ENCODE measurements around the gene CACNA1I. TPM values are rescaled to one million over a fixed set of nuclear protein-coding genes. Genes with fewer than 3 reads are reported as not detected.
A peak's percentile ranks its signal among the peaks of the same experiment; 100 is the strongest.

Gene CACNA1I
- total and polyA plus RNA-seq, 2 donors (not counting 3 experiments of a cell fraction or from before 2014, with no cell fraction given), result not detected

GRCh38 chr22:39530692-39531331, 39.7 kb upstream of the CACNA1I start:
- dilution Hi-C loops (cut with MboI; ENCODE audit: extremely low pct_ligation_motif_present, low sequenced_read_pairs), result no loop called here

More at GRCh38 chr22:39530692-39531331, 39.7 kb upstream of the CACNA1I start:
- DNase-seq (ENCODE audit: low read depth, low spot score) (peak; percentile 36), FAIRE-seq (peak; percentile 49)
- ChIA-PET POLR2A (no interaction called here), CTCF (interaction anchor here (0.7 to 6.4 kb wide), 7 partner anchors 15 to 511 kb away, joined by 3 to 197 read pairs (median 19); no protein-coding TSS in a partner anchor)
- H3K9me3 ChIP-seq (replicated peaks; ENCODE audit: control insufficient read depth, insufficient read depth, low read length), result no peaks in the 10 kb centered on the region
- no peaks in the 10 kb centered on the region for H3K9me1 ChIP-seq (replicated peaks; ENCODE audit: control insufficient read depth, extremely low read depth, insufficient read depth, low read length)
- H3K79me2 ChIP-seq (ENCODE audit: control insufficient read depth, insufficient read depth, low read length), result peaks cover 40% of the 10 kb centered on the region
- no peak overlapping the region for H3K4me2 ChIP-seq (ENCODE audit: insufficient read depth, low read length)
- no peak overlapping the region for H3K4me3 ChIP-seq (replicated peaks in 1 of 3; ENCODE audit: insufficient read depth in 1 of 3, low read depth in 1 of 3, low read length in 3 of 3)
- H3K4me1 ChIP-seq (ENCODE audit: control insufficient read depth, extremely low read depth, insufficient read depth, low read length), result peaks cover 30% of the 10 kb centered on the region
- no peaks in the 10 kb centered on the region for H3K27me3 ChIP-seq (ENCODE audit: control insufficient read depth in 2 of 2, insufficient read depth in 2 of 2, low read length in 2 of 2)
- BruUV-seq (replicated peaks), result no TSS peak
- peaks cover 0 to 3% of the 10 kb centered on the region in 2 experiments for H3K36me3 ChIP-seq (ENCODE audit: control insufficient read depth in 2 of 2, extremely low read depth in 1 of 2, insufficient read depth in 2 of 2, low read length in 2 of 2)
- H3K27ac ChIP-seq (ENCODE audit: insufficient read depth, low read depth, low read length), result no peak overlapping the region
- H3K9ac ChIP-seq (replicated peaks; ENCODE audit: extremely low read depth, insufficient read depth, low read length), result no peak overlapping the region
- intact Hi-C loops (cut with micrococcal nuclease), result loop anchor here (1.0 to 5.0 kb wide), 3 partner anchors 35 to 816 kb away; partner anchors contain the start of genes ADSL and CBX6
- H2AFZ ChIP-seq (ENCODE audit: low read depth, low read length), result no peak overlapping the region
- no peak for TF ChIP-seq JUN (IDR thresholded peaks at IDR 0.05; ENCODE audit: borderline replicate concordance, insufficient read depth, insufficient read length, low read depth)
- no peak for TF ChIP-seq FOS (IDR thresholded peaks at IDR 0.05; ENCODE audit: borderline replicate concordance, insufficient read depth, low read length)
- TF ChIP-seq EZH2 (IDR thresholded peaks at IDR 0.05; ENCODE audit: borderline replicate concordance, low read depth, low read length, severe bottlenecking), result no peak
- TF ChIP-seq CTCF (IDR thresholded peaks at IDR 0.05; ENCODE audit: extremely low read depth in 1 of 2, insufficient read depth in 1 of 2, low read depth in 1 of 2, low read length in 2 of 2), result peak in 1 of 2 donors; percentile 32
- TF ChIP-seq POLR2A (IDR thresholded peaks at IDR 0.05; ENCODE audit: low read depth, low read length), result no peak
- TF ChIP-seq MYC (IDR thresholded peaks at IDR 0.05; ENCODE audit: low read depth, low read length), result no peak
- TF ChIP-seq POLR2AphosphoS5 (IDR thresholded peaks at IDR 0.05; ENCODE audit: insufficient read depth, low read depth, low read length), result peak; percentile 16
- H4K20me1 ChIP-seq (replicated peaks; ENCODE audit: control insufficient read depth, extremely low read depth, insufficient read depth, low read length), result no peaks in the 10 kb centered on the region
